ENCODE measurements around the gene TGFBRAP1.
"Not testable (repeated sequence)": the region's sequence is repeated elsewhere in the genome, so short reads cannot be mapped to it uniquely, and the experiment has no call there.

Gene TGFBRAP1

DNA sequence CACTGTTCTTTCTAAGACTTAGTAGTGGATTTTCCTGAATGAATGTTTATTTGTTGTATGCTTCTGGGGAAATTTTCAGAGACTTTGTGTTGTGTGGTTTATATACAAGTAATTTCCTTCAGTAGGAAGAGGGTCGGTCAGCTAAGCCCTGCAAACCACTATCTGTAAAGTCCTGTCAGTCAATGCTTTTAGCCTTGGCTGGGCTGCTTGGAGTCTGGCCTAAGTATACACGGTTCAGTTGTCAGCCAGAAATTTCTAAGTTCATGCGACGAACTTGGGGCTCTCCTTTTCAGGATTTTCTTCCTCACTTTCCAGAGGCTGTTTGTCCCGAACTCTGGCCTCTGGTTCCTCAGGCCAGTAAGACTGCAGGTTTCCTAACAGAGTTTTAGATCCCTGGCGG is 29.1 kb upstream of the TGFBRAP1 start:
- no peak for DNase-seq

- DNase-seq: no peak
Measured at GRCh38 chr2:105357122-105357521, 27.6 kb upstream of the TGFBRAP1 start.

DNA sequence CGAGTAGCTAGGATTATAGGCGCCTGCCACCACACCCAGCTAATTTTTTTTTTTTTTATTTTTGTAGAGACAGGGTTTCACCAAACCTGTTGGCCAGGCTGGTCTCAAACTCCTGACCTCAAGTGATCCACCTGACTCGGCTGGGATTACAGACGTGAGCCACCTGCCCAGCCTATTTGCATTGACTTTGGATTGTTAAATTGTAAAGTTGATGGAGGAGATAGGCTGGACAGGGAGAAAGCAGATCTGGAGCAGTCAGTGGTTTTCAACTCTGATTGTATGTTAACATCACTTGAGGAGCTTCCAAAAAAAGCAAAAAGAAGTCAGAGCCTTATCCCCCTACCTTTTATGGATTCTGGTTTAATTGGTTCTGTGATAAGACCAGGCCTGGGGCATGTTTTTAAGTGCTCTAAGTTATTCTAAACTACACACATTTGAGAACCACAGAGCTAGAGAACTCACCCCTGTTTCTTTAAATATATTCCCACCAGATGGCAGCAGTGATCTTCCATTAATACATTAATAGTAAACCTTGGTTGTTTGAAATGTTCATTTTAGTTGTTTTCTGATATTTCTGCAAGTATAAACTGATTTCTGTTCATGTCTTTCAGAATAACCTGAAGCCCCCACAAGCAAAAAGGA is 15.3 kb upstream of the TGFBRAP1 start:
- DNase-seq: peak; percentile 41

DNA sequence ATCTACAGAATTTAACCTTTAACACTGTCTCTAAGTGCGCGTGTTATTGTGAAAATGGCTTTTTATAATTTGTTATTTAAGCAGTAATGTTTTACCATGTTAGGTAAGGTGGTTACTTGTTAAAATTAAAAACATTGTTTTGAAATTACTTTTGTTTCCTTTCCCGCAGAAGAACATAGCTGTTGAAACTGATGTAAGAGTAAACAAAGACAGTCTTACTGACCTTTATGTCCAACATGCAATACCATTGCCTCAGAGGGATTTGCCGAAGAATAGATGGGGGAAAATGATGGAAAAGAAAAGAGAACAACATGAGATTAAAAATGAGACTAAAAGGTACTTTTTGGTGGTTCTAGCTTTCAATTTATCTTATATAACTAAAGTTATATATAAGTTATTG is 9.9 kb upstream of the TGFBRAP1 start:
- no peak for DNase-seq

DNA sequence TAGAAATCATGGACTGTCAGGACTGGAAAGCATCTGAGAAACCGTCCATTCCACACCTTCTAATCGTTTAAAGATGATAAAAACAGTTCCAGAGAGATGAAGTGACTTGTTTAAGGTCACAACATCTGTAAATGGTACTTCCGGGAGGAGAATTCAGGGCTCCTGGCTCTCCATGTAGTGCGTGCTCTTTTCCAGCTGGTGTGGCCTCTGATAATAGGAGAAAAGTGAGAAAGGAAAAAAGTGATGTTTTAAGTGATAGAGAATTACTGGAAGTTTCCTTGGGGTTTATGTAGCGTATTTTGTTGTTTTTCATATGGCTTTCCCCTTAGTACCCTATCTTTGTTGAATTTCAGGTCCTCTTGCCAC is 8.5 kb upstream of the TGFBRAP1 start:
- DNase-seq: no peak

DNA sequence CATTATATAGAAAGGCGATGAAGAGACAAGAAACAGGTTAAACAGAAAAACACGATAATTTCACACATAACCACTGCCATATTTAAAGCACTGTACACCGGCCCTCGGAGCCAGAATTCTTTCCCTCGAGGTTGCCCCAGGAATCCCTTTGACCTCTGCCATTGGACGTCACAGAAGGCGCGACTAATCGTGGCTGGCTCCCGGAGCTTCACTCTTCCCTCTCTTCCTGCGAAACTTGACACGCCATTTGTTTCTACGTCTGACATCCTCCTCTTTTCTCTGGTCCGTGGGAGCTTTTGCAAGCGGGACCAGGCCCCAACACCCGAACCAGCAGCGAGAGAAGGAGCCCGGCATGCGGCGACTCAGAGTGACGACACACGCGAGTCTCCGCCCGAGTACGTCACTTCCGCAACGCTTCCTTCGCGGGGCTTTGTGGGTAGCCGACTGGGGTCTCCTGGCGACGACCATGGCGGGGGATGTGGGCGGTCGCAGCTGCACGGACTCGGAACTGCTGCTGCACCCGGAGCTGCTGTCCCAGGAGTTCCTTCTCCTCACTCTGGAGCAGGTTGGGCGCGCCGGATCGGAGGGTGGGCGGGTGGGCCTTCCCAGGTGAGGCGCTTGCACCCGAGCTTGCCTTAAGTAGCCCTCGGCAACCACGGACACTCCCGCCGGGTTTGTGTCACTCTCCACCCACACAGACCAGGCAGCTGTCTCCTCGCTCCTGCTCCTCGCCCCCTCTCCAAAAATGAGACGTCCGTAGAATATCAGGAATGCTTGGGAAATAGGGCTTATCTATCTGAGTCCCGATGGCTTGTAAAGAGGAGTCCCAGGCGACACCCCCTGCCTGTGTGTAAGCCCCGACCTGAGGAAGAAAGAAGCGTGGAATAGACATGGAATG is 7.8 kb upstream of the TGFBRAP1 start, which contains the start of gene C2orf49:
Gene C2orf49, plus strand, starts transcription at position 419 of the 898 bp plus-strand sequence. Its CDS starts 48 bp downstream, at position 467.
- peak; percentile 88 for DNase-seq

DNA sequence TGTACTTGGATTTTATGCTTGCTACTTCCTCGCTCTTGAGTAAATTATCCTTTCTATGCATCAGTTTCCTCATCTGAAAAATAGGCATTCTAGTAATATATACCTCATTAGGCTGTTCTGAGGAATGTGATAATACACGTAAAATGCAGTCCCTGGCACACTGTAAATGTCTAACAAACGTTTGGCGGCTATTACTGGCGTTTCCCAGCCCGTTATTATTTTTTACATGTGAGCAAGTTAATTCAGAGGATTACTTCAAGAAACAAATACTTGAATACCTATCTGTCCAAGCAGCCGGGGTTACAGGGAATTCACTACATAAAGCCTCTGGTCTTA is 7.2 kb upstream of the TGFBRAP1 start:
- no peak for DNase-seq

DNA sequence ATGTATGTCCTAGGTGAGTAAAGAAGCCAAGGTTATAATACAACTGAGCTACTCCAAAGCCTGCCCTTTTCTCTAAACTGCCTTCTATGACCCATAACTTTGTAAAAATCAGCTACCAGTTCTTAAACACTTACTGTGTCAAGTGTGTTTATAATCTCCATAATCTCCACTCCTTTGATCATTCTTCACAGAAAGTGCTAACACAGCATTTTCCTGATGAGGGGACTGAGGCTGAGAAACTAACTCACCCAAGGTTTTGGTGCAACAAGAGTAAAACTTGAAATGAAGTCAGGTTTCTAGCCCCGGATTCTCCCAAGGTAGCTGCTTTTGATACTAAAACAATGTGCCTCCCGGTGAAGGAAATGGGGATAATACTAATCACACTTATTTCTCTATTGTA is 5.9 kb upstream of the TGFBRAP1 start:
- no peak for DNase-seq

GRCh38 chr2:105334211-105334610 is 4.7 kb upstream of the TGFBRAP1 start:
- DNase-seq: no peak

DNA sequence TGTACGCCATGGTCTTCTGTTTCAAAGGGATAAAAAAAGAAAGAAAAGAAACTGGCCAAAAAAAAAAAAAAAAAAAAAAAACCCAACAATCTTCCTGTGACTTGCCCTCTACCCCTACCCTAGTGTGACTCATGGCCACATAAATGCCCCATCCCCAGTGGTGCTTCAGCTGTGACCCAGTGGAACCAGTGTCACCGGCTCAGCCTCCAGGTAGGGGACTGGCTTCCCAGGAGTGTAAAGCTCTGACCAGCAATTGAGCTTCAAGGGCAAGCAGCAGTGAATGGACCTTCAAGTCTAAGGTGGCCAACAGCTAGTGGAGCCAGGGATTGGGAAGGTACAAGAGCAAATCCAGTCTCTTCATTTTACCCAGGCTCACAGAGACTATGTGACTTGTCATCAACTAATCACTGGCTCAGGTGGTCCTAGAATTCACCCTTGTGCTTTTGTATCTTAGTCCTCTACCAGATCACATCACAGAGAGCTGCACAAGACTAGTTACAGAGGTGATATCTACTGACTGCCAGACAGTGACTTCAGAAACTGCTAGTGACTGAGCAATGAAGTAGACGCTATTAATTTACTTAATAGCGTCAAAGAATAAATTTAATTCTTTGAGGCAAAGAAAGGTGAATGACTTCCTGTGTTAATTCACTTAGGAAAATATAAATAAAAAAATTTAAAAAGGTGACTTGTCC is 1.3 kb upstream of the TGFBRAP1 start:
- DNase-seq: no peak

DNA sequence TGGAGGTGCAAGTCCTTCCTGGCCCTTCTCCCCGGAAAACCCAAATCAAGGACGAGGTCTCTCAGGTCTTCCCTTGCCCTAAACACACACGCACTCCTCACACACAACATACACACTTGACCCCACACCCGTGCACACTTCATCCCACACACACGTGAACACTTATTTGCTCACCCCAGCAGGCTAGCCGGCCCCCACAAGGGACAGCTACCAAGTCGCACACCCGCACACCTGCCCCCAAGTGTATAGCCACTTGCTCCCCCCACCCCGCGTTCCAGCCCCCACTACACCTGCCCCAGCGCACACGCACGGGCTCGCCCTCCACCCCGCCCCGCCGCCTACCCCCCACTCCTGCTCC is 359 bp downstream of the TGFBRAP1 start:
- DNase-seq: no peak

- DNase-seq: no peak
Measured at GRCh38 chr2:105328281-105329196, 996 bp downstream of the TGFBRAP1 start.

DNA sequence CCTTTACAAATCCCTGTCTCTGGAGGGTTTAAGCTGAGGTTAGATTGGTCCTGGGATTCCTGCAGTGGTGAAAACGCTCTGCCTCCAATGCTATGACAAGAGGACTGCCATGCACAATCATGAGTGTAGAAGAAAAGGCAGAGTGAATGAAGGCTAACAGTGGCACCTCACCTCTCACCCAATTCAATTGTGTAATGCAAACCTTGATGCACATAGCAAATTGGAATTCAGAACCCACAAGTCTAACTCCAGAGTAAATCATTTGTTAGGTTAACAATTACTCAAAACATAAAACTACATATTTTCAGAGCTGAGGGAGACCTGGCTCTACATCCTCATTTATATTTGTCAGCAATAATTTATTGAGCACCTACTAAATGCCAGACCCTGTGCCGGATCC is 1.8 kb downstream of the TGFBRAP1 start:
- no peak for DNase-seq

GRCh38 chr2:105327271-105327670 is 2.3 kb downstream of the TGFBRAP1 start:
- DNase-seq: not testable (repeated sequence)

GRCh38 chr2:105325389-105325963 is 4.1 kb downstream of the TGFBRAP1 start:
- peak; percentile 81 for DNase-seq

- peak; percentile 87 for DNase-seq
Measured at GRCh38 chr2:105324732-105325131, 4.8 kb downstream of the TGFBRAP1 start.

DNA sequence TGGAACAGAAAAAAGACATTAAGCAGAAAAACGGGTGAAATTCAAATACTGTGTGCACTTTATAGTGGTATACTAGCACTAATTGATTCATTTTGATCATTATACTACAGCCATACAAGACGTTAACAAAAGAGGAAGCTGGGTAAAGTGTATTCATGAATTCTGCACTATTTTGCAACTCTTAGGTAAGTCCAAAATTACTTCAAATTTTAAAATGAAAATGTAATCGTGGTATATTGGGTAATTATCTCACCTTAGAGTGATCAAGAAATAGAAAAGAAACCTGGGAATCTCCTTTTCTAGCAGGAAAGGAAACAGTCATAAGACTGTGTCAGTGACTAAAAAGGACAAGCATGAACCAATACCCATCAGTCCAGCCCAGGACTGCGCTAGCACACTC is 5.4 kb downstream of the TGFBRAP1 start:
- DNase-seq: no peak

DNA sequence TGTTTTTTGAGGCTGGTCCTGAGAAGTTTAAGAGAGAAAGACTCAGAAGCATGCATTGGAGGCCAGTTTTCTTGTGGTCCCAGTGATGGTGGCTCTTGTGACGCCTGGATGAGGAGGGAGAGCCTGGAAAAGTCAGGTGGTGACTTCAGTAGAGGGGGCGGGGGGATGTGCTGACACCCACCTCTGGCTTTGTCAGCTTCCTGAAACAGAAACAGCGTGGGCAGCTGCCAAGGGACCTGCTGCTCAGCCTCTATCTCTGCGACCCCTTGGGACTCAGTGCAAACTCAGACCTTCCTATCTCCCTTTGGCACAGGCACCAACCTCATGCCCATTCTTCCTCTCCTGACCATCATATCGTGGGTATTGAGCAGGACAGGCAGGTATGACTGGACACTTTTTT is 6.4 kb downstream of the TGFBRAP1 start:
- no peak for DNase-seq

GRCh38 chr2:105321875-105322646 is 7.5 kb downstream of the TGFBRAP1 start:
- peak; percentile 32 for DNase-seq

- DNase-seq: no peak
Measured at GRCh38 chr2:105320651-105321215, 8.8 kb downstream of the TGFBRAP1 start.

- no peak for DNase-seq
Measured at GRCh38 chr2:105317937-105318336, 11.6 kb downstream of the TGFBRAP1 start.

Data from fibroblast of skin of back (primary cell).